IPS-18c (cell line): Measurements from ENCODE around the gene ANKS1B.

Source experiments
- H3K4me3 ChIP-seq: 2 replicates; pipeline ENCODE4 v1.7.0; 2013; ENCODE audit warnings: low read depth, mild to moderate bottlenecking, low read length, moderate library complexity; ENCODE audit not compliant: insufficient read depth
- H3K9me3 ChIP-seq: one replicate; pipeline ENCODE4 v1.6.1; 2013; ENCODE audit warnings: mild to moderate bottlenecking, low read length, moderate library complexity; ENCODE audit not compliant: control insufficient read depth, insufficient read depth

Gene ANKS1B

GRCh38 chr12:99110212-99110611, 874.5 kb downstream of the ANKS1B start:
- H3K9me3 ChIP-seq = peaks cover 5% of the 10 kb centered on the region
- no peak overlapping the region for H3K4me3 ChIP-seq

- H3K4me3 ChIP-seq = no peak overlapping the region
- H3K9me3 ChIP-seq = peaks cover 5% of the 10 kb centered on the region
Measured at GRCh38 chr12:99108924-99109323, 875.8 kb downstream of the ANKS1B start.

- no peaks in the 10 kb centered on the region for H3K9me3 ChIP-seq
- H3K4me3 ChIP-seq = no peak overlapping the region
Measured at GRCh38 chr12:99099786-99100185, 885.0 kb downstream of the ANKS1B start.

- H3K4me3 ChIP-seq = no peak overlapping the region
- H3K9me3 ChIP-seq = no peaks in the 10 kb centered on the region
Measured at GRCh38 chr12:99097171-99097570, 887.6 kb downstream of the ANKS1B start.

GRCh38 chr12:99093166-99093565, 891.6 kb downstream of the ANKS1B start:
- no peaks in the 10 kb centered on the region for H3K9me3 ChIP-seq

GRCh38 chr12:99092100-99092851, 892.5 kb downstream of the ANKS1B start:
- H3K9me3 ChIP-seq = no peaks in the 10 kb centered on the region
- H3K4me3 ChIP-seq = no peak overlapping the region

More at GRCh38 chr12:99093166-99093565, 891.6 kb downstream of the ANKS1B start:
- H3K4me3 ChIP-seq = no peak overlapping the region

- no peaks in the 10 kb centered on the region for H3K9me3 ChIP-seq
- H3K4me3 ChIP-seq = no peak overlapping the region
Measured at GRCh38 chr12:99087278-99087677, 897.5 kb downstream of the ANKS1B start.

- Histone ChIP-seq H3K9me3 (no peaks in the 10 kb centered on the region), H3K4me3 (no peak overlapping the region)
Measured at GRCh38 chr12:99079811-99080210, 904.9 kb downstream of the ANKS1B start.

GRCh38 chr12:99068993-99069747, 915.6 kb downstream of the ANKS1B start:
- no peaks in the 10 kb centered on the region for H3K9me3 ChIP-seq
- H3K4me3 ChIP-seq = no peak overlapping the region

- Histone ChIP-seq H3K4me3 (no peak overlapping the region), H3K9me3 (no peaks in the 10 kb centered on the region)
Measured at GRCh38 chr12:99067171-99067785, 917.5 kb downstream of the ANKS1B start.

GRCh38 chr12:99066726-99067125, 918.0 kb downstream of the ANKS1B start:
- Histone ChIP-seq H3K4me3 (no peak overlapping the region), H3K9me3 (no peaks in the 10 kb centered on the region)

- Histone ChIP-seq H3K4me3 (no peak overlapping the region), H3K9me3 (no peaks in the 10 kb centered on the region)
Measured at GRCh38 chr12:99063182-99063581, 921.6 kb downstream of the ANKS1B start.

GRCh38 chr12:99059824-99060511, 924.8 kb downstream of the ANKS1B start:
- Histone ChIP-seq H3K9me3 (no peaks in the 10 kb centered on the region), H3K4me3 (no peak overlapping the region)

- Histone ChIP-seq H3K4me3 (no peak overlapping the region), H3K9me3 (no peaks in the 10 kb centered on the region)
Measured at GRCh38 chr12:99057670-99058069, 927.1 kb downstream of the ANKS1B start.

GRCh38 chr12:99056186-99056585, 928.5 kb downstream of the ANKS1B start:
- H3K4me3 ChIP-seq = no peak overlapping the region

GRCh38 chr12:99055299-99055698, 929.4 kb downstream of the ANKS1B start:
- Histone ChIP-seq H3K9me3 (no peaks in the 10 kb centered on the region), H3K4me3 (no peak overlapping the region)

More at GRCh38 chr12:99056186-99056585, 928.5 kb downstream of the ANKS1B start:
- H3K9me3 ChIP-seq = no peaks in the 10 kb centered on the region

- no peaks in the 10 kb centered on the region for H3K9me3 ChIP-seq
- H3K4me3 ChIP-seq = no peak overlapping the region
Measured at GRCh38 chr12:99054601-99055128, 930.1 kb downstream of the ANKS1B start.
